Esophagus (tissue), 2 donors: ENCODE results near the gene ALDH5A1. TPM values are rescaled to one million over a fixed set of nuclear protein-coding genes. Genes with fewer than 3 reads are reported as not detected.

Experiments
- H3K27ac ChIP-seq, 2 donors: one replicate each; pipeline ENCODE4 v1.5.1; 2013; ENCODE audit warnings: low read depth in 2 of 2, mild to moderate bottlenecking in 2 of 2, inconsistent platforms in 1 of 2, low read length in 1 of 2, moderate library complexity in 1 of 2
- H3K27me3 ChIP-seq, 2 donors: one replicate each; pipeline ENCODE4 v1.6.1; 2013; ENCODE audit warnings: low read length in 2 of 2, control low read depth in 1 of 2, mild to moderate bottlenecking in 1 of 2; ENCODE audit not compliant: insufficient read depth in 2 of 2, control insufficient read depth in 1 of 2
- H3K36me3 ChIP-seq, 2 donors: one replicate each; pipeline ENCODE4 v1.6.1; 2013; ENCODE audit warnings: low read length in 1 of 2; ENCODE audit not compliant: control insufficient read depth in 2 of 2, insufficient read depth in 2 of 2
- H3K4me1 ChIP-seq, 2 donors: one replicate each; pipeline ENCODE4 v1.6.1; 2013; ENCODE audit warnings: low read length in 1 of 2; ENCODE audit not compliant: control insufficient read depth in 2 of 2, insufficient read depth in 2 of 2
- H3K4me3 ChIP-seq, 2 donors: one replicate each; pipeline ENCODE4 v1.5.1; 2013; ENCODE audit warnings: low read length in 2 of 2, mild to moderate bottlenecking in 2 of 2, low read depth in 1 of 2, moderate library complexity in 1 of 2
- H3K9me3 ChIP-seq, 2 donors: one replicate each; pipeline ENCODE4 v1.6.1; 2013; ENCODE audit warnings: mild to moderate bottlenecking in 2 of 2, low read depth in 1 of 2, low read length in 1 of 2, moderate library complexity in 1 of 2; ENCODE audit not compliant: control insufficient read depth in 2 of 2, insufficient read depth in 1 of 2
- WGBS, 2 donors: extraction: QIAGEN DNeasy Blood & Tissue Kit; methylation state at CpG; one replicate each; pipeline ENCODE4 v1.1.7; 2013; 5-methylcytosine and 5-hydroxymethylcytosine counted together
- polyA plus RNA-seq, 2 donors: library from polyadenylated mRNA; stranded (reverse); fragments of 200-250 nt; gene quantifications; one replicate each; pipeline ENCODE4 v1.2.3, GENCODE V29; 2013
- donor health status: healthy with polysubstance abuse.
- donor health status: Bipolar disorder and iron deficiency.

Gene ALDH5A1
- polyA plus RNA-seq, 2 donors = 2.2 to 3.6 TPM

DNA sequence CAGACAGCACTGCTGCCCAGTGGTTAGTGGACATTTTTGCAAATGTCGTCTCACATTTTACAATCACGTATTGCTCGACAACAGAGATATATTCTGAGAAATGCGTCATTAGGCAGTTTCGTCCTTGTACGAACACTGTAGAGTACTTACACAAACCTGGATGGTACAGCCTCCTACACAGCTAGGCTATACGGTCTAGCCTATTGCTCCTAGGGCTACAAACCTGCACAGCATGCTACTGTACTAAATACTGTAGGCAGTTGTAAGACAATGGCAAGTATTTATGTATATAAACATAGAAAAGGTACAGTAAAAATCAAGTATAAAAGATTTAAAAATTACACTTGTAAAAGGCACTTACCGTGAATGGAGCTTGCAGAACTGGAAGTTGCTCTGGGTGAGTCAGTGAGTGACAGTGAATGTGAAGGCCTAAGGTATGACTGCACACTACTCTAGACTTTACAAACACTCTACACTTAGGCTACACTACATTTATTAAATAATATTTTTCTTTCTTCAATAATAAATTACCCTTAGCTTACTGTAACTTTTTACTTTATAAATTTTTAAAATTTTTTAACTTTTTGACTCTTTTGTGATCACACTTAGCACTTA is 43.1 kb downstream of the ALDH5A1 start:
- H3K4me3 ChIP-seq = no peak overlapping the region
- H3K36me3 ChIP-seq = peaks cover 3 to 4% of the 10 kb centered on the region in 2 donors
- no peaks in the 10 kb centered on the region for H3K9me3 ChIP-seq
- no peaks in the 10 kb centered on the region for H3K27me3 ChIP-seq
- no peak overlapping the region for H3K27ac ChIP-seq
- 93 to 94% methylated on average over 8 of the region's 8 CpGs for WGBS, 2 donors
- H3K4me1 ChIP-seq = peaks cover 0 to 2% of the 10 kb centered on the region in 2 donors

- 83 to 85% methylated on average over 8 of the region's 8 CpGs for WGBS, 2 donors
- Histone ChIP-seq H3K36me3 (peaks cover 0 to 3% of the 10 kb centered on the region in 2 donors), H3K9me3 (no peaks in the 10 kb centered on the region), H3K27ac (no peak overlapping the region), H3K4me3 (no peak overlapping the region), H3K27me3 (no peaks in the 10 kb centered on the region), H3K4me1 (peaks cover 0 to 2% of the 10 kb centered on the region in 2 donors)
These were observed 44.6 kb downstream of the ALDH5A1 start for GRCh38 chr6:24539416-24539815.

GRCh38 chr6:24540197-24540596 is 45.4 kb downstream of the ALDH5A1 start:
- Histone ChIP-seq H3K4me3 (no peak overlapping the region), H3K4me1 (peaks cover 0 to 2% of the 10 kb centered on the region in 2 donors), H3K27me3 (no peaks in the 10 kb centered on the region), H3K27ac (no peak overlapping the region), H3K9me3 (no peaks in the 10 kb centered on the region), H3K36me3 (no peaks in the 10 kb centered on the region)
- 95% methylated on average over 3 of the region's 3 CpGs for WGBS, 2 donors

GRCh38 chr6:24543683-24544082 is 48.9 kb downstream of the ALDH5A1 start:
- Histone ChIP-seq H3K27ac (no peak overlapping the region), H3K4me1 (no peaks in the 10 kb centered on the region), H3K36me3 (no peaks in the 10 kb centered on the region), H3K27me3 (no peaks in the 10 kb centered on the region), H3K4me3 (no peak overlapping the region), H3K9me3 (no peaks in the 10 kb centered on the region)
- 72 to 76% methylated on average over 4 of the region's 4 CpGs for WGBS, 2 donors

GRCh38 chr6:24545183-24545582 is 50.4 kb downstream of the ALDH5A1 start:
- no peak overlapping the region for H3K27ac ChIP-seq
- 97% methylated on average over 3 of the region's 3 CpGs for WGBS, 2 donors
- no peak overlapping the region for H3K4me3 ChIP-seq
- no peaks in the 10 kb centered on the region for H3K27me3 ChIP-seq
- H3K36me3 ChIP-seq = no peaks in the 10 kb centered on the region
- H3K9me3 ChIP-seq = no peaks in the 10 kb centered on the region
- H3K4me1 ChIP-seq = no peaks in the 10 kb centered on the region

DNA sequence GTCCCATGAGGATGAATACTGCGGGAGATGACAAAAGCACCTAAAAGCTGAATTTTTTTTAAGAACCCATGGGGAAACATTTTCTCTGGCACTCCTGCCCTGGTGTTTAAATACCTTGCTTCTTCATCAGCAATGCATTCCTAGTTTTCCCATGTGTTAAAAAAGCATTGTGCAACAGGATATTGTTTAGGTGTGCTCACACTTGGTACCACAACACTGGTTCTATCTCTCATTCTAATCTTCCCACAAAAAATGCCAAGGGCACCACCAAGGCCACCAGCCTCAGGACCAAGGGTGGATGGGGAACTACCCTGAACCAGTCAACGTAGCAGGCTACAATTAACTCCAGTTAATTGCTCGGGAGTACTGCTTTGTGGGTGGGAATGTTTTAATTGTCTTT is 50.9 kb downstream of the ALDH5A1 start:
- 84 to 87% methylated on average over 3 of the region's 3 CpGs for WGBS, 2 donors
- no peaks in the 10 kb centered on the region for H3K36me3 ChIP-seq
- no peak overlapping the region for H3K27ac ChIP-seq
- no peaks in the 10 kb centered on the region for H3K9me3 ChIP-seq
- H3K4me3 ChIP-seq = no peak overlapping the region
- H3K27me3 ChIP-seq = no peaks in the 10 kb centered on the region
- H3K4me1 ChIP-seq = no peaks in the 10 kb centered on the region

DNA sequence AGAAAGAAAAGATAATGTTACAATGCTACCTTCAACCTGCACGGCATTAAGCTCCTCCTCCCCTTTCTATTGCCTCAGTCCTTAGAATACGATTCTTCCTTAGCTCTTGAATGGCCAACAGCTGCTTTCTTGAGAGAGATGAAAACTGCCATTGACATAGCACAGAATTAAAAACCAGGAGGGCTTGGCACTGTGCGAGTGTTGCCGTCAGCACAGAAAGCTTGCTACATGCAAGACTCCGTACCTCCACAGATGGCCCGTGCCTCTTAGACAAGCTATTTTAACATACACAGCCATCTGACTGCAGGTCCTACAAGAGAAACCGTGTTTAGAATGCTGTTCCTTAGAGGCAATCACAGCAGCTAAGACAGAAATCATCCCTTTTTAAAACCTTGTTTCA is 51.7 kb downstream of the ALDH5A1 start:
- Histone ChIP-seq H3K27ac (no peak overlapping the region), H3K4me1 (no peaks in the 10 kb centered on the region), H3K4me3 (no peak overlapping the region), H3K36me3 (no peaks in the 10 kb centered on the region), H3K27me3 (no peaks in the 10 kb centered on the region), H3K9me3 (no peaks in the 10 kb centered on the region)
- 84 to 85% methylated on average over 7 of the region's 7 CpGs for WGBS, 2 donors

DNA sequence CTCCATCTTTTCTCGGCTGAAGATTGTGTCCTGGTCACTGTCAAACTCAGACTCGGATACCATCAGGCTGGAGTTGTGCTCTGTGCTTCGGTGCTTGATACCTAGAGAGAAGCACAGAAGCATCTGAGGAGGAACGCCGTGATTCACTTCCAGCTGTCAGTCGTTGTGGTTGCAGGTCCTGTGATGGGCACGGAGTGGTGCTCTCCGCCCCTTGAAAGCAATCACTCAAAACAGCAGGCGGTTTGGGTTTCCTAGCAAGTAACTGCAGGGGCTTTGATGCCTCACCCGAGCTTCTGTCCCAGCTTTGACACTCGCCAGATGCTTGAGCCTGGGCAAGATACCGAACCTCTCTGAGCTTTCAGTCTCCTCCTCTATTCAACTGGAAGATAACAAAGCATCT is 52.5 kb downstream of the ALDH5A1 start:
- Histone ChIP-seq H3K4me1 (no peaks in the 10 kb centered on the region), H3K9me3 (no peaks in the 10 kb centered on the region), H3K27me3 (no peaks in the 10 kb centered on the region), H3K36me3 (no peaks in the 10 kb centered on the region), H3K27ac (no peak overlapping the region), H3K4me3 (no peak overlapping the region)
- 32 to 36% methylated on average over 12 of the region's 12 CpGs for WGBS, 2 donors

DNA sequence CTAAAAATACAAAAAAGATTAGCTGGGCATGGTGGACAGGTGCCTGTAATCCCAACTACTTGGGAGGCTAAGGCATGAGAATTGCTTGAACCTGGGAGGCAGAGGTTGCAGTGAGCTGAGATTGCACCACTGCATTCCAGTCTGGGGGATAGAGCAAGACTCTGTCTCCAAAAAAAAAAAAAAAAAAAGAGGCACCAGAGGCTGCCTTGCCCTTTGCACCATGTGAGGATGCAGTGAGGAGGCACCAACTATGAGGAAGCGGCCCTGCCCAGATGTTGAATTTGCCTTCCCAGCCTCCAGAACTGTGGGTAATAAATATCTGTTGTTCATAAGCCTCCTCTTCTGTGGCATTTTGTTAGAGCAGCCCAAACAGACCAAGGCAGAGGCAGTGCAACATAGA is 54.4 kb downstream of the ALDH5A1 start:
- Histone ChIP-seq H3K4me3 (no peak overlapping the region), H3K9me3 (no peaks in the 10 kb centered on the region), H3K36me3 (no peaks in the 10 kb centered on the region), H3K27ac (no peak overlapping the region), H3K4me1 (no peaks in the 10 kb centered on the region), H3K27me3 (no peaks in the 10 kb centered on the region)
- WGBS, 2 donors = 100% methylated on average over 1 of the region's 1 CpG

DNA sequence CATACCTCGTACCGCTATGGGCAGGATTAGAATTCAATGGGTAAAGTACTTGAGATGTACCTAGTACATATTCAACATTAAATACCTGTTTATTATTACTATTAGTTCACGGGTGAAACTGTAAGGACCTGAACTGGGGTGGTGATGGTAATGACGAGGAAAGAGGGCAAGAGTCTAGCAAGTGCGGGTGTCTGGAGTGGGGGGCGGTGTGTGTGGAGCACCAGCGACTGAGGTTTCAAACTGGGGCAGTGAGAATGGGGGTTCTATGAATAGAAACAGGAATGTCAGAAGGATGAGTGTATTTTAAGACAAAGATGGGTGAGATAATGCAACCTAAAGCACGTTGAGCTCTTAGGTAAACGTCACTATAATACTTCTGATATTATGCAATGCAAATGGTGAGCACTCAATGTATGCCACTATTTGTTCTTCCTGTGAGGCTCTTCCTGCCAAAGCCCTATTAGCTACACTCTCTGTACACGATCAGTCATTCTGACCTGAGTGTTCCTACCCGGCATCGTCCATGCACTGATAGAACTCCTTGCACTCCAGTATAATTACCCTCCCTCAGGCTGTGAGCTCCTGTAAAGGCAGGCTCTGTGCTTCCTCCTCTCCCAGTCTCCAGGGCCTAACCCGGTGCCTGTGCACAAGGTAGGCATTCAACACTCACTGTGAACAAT is 55.0 kb downstream of the ALDH5A1 start:
- Histone ChIP-seq H3K4me3 (no peak overlapping the region), H3K36me3 (no peaks in the 10 kb centered on the region), H3K27me3 (no peaks in the 10 kb centered on the region), H3K4me1 (no peaks in the 10 kb centered on the region), H3K27ac (no peak overlapping the region), H3K9me3 (no peaks in the 10 kb centered on the region)
- WGBS, 2 donors = 78 to 80% methylated on average over 13 of the region's 13 CpGs
